Pancreas (tissue), 10 donors: Measurements from ENCODE around the gene LYVE1. TPM values are rescaled to one million over a fixed set of nuclear protein-coding genes. Genes with fewer than 3 reads are reported as not detected.

Experiments
- ATAC-seq, 4 donors: fragments of 200-7000 bp; cut with Tn5 transposase; one replicate each; pipeline versions ENCODE4 v1.8.0 to v1.9.1; 2020; ENCODE audit warnings: mild to moderate bottlenecking in 4 of 4, moderate library complexity in 4 of 4
- DNase-seq, 6 donors: peaks; one replicate each; pipeline ENCODE4 v3.0.0-alpha.2; 2020
- FAIRE-seq: peaks from 2 replicates; lab custom pipeline; 2012; peaks lifted over from hg19 to GRCh38; lab: Jason Lieb, UNC
- H3K27ac ChIP-seq, 4 donors: fragments of 200-600 bp; sonication (generic); 1 replicate in 3 of 4; 2 replicates in 1 of 4; pipeline versions ENCODE4 v1.5.0 to v1.8.0; 2020
- H3K27me3 ChIP-seq, 4 donors: fragments of 200-600 bp; one replicate each; pipeline ENCODE4 v1.8.0; 2021
- H3K36me3 ChIP-seq, 3 donors: fragments of 200-600 bp; sonication (generic) in 1 of 3; one replicate each; pipeline versions ENCODE4 v1.5.0 to v1.8.0; 2020 to 2021
- H3K4me1 ChIP-seq, 3 donors: fragments of 200-600 bp; one replicate each; pipeline ENCODE4 v1.8.0; 2021
- H3K4me3 ChIP-seq, 4 donors: fragments of 200-600 bp; sonication (generic) in 2 of 4; one replicate each; pipeline versions ENCODE4 v1.5.0 to v1.8.0; 2020 to 2021
- H3K9me3 ChIP-seq, 4 donors: fragments of 200-600 bp; one replicate each; pipeline ENCODE4 v1.8.0; 2021
- WGBS, 2 donors: extraction: QIAGEN DNeasy Blood & Tissue Kit; methylation state at CpG; one replicate each; pipeline ENCODE4 v1.1.7; 2013; 5-methylcytosine and 5-hydroxymethylcytosine counted together
- intact Hi-C, 3 donors: fragments of 100-400 bp; cut with DNase I; formaldehyde crosslinking; loops; one replicate each; pipeline versions ENCODE4 v1.11.1 to v1.14.2; 2022
- polyA plus RNA-seq, 2 donors: library from polyadenylated mRNA; stranded (reverse); fragments of 200-250 nt; gene quantifications; one replicate each; pipeline ENCODE4 v1.2.3, GENCODE V29; 2013
- total RNA-seq, 6 donors: library from RNA; stranded (reverse); fragmentation: NEBNext Ultra II Directional in 4 of 6; extraction: Animal tissue kit (Norgen Biotek cat#: 25700) in 4 of 6; gene quantifications; one replicate each; pipeline versions ENCODE4 v1.2.1 to v1.2.4, GENCODE V29; 2021 to 2023
- TF ChIP-seq, protein P1 (sequence below), 4 donors: fragments of 200-600 bp; sonication (generic) in 3 of 4; IDR thresholded peaks; one replicate each; pipeline versions ENCODE4 v1.5.0 to v1.8.0; 2021; ENCODE audit warnings: antibody characterized with exemption in 4 of 4
- donor health status: healthy with polysubstance abuse.
- donor health status: DM: no; HTN: no; CAD: no; lungs with moderate emphysema.
- donor health status: DM: no; HTN: no; CAD: no.
- donor health status: control.
- donor health status: control.
- donor health status: Bipolar disorder and iron deficiency.
- donor health status: DM: yes; HTN: yes; CAD: no.
- donor health status: DM: no; HTN: no; CAD: no.
- donor health status: DM: no; HTN: no; CAD: no.
- donor health status: DM: yes; HTN: yes; CAD: no.

The LYVE1 gene
- total and polyA plus RNA-seq, 8 donors, result 1.1 to 28.3 (median 4.1) TPM

DNA sequence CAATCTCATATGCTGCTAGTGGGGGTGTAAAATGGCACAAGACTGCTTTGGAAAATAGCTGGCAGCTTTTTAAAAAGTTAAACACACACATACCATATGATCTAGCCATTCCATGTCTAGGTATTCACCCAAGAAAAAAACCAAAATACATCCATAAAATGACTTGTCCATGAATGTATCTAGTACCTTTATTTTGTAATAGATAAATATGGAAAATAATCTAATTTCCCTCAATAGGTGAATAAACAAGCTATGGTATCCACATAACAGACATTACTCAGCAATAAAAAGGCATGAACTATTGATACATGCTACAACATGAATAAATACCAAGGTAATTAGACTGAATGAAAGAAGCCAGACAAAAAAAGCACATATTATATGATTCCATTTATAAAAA lies 50.3 kb downstream of the LYVE1 start:
- H3K4me1 ChIP-seq, result no peaks in the 10 kb centered on the region
- H3K36me3 ChIP-seq, result peaks cover 0 to 16% (median 7%) of the 10 kb centered on the region in 3 donors
- H3K4me3 ChIP-seq, result no peak overlapping the region
- no peaks in the 10 kb centered on the region for H3K9me3 ChIP-seq
- TF ChIP-seq, protein P1, sequence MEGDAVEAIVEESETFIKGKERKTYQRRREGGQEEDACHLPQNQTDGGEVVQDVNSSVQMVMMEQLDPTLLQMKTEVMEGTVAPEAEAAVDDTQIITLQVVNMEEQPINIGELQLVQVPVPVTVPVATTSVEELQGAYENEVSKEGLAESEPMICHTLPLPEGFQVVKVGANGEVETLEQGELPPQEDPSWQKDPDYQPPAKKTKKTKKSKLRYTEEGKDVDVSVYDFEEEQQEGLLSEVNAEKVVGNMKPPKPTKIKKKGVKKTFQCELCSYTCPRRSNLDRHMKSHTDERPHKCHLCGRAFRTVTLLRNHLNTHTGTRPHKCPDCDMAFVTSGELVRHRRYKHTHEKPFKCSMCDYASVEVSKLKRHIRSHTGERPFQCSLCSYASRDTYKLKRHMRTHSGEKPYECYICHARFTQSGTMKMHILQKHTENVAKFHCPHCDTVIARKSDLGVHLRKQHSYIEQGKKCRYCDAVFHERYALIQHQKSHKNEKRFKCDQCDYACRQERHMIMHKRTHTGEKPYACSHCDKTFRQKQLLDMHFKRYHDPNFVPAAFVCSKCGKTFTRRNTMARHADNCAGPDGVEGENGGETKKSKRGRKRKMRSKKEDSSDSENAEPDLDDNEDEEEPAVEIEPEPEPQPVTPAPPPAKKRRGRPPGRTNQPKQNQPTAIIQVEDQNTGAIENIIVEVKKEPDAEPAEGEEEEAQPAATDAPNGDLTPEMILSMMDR (IDR thresholded peaks at IDR 0.05), result no peak
- no peak for DNase-seq
- no peak for ATAC-seq
- intact Hi-C loops, result no loop called here
- H3K27ac ChIP-seq, result no peak overlapping the region
- FAIRE-seq, result no peak
- no peaks in the 10 kb centered on the region for H3K27me3 ChIP-seq

DNA sequence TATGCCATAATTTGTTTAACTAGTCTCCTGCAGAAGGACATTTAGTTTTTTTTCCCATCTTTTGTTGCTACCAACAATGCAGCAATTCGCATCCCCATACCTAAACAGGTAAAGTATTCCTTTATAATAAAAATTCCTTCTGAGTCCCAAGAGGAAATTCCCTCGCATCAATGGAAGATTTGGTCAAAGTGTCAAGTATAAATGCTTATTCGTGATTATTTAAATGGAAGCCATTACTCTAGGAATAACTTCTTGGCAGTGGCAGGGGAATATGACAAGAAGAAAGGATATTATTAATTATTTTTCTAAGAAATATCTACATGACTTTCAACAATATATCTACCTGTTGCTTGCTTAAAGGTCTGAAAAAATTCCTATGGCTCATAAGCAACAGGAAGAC lies 53.0 kb downstream of the LYVE1 start:
- DNase-seq (no peak), ATAC-seq (no peak), FAIRE-seq (no peak)
- no peak overlapping the region for H3K4me3 ChIP-seq
- no peak overlapping the region for H3K27ac ChIP-seq
- intact Hi-C loops, result no loop called here
- H3K36me3 ChIP-seq, result peaks cover 0 to 8% (median under 1%) of the 10 kb centered on the region in 3 donors
- H3K4me1 ChIP-seq, result no peaks in the 10 kb centered on the region
- H3K27me3 ChIP-seq, result no peaks in the 10 kb centered on the region
- TF ChIP-seq, protein P1 (IDR thresholded peaks at IDR 0.05), result no peak
- no peaks in the 10 kb centered on the region for H3K9me3 ChIP-seq
- 92% methylated on average over 3 of the region's 3 CpGs for WGBS, 2 donors

DNA sequence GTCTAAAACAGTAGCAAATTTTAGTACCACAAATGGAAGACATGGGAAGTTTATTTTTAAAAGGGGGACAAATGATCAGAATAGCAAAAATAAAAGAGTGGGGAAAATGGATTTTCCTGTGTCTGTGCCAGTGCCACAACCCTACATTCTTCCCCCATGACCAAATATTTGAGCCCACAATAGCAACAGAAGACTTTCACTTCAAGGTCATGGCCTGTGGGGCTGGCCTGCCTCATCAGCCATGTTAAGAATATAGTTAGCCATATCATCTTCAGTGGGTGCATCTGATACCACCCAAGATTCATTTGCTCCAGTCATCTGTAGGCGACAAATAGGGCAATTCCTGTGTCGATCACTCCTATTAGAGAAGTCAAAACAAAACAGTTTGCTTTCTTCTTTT lies 53.8 kb downstream of the LYVE1 start:
- Histone ChIP-seq H3K9me3 (no peaks in the 10 kb centered on the region), H3K27me3 (no peaks in the 10 kb centered on the region), H3K4me1 (no peaks in the 10 kb centered on the region), H3K36me3 (peaks cover 0 to 5% (median 0%) of the 10 kb centered on the region in 3 donors), H3K27ac (no peak overlapping the region), H3K4me3 (no peak overlapping the region)
- DNase-seq (no peak), FAIRE-seq (no peak), ATAC-seq (no peak)
- intact Hi-C loops, result no loop called here
- 92 to 97% methylated on average over 2 of the region's 2 CpGs for WGBS, 2 donors
- TF ChIP-seq, protein P1 (IDR thresholded peaks at IDR 0.05), result no peak

DNA sequence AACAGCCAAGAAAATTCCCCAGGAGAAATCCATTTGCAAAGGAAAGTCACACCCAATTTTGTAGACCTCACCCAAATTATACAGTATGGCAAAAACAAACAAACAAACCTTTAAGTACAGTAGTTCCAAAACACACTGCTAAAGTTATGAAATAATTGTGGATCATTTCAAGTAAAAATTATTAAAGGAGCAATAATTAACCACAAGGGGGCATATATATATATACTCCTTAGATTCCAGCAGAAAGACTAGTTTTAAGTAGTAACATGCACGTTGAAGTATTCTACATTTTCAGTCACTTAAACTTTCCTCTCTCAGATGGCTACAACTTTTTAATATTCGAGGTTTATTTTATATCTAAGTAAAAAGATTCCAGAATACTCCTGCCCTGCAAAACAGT lies 54.3 kb downstream of the LYVE1 start:
- Histone ChIP-seq H3K27ac (no peak overlapping the region), H3K4me1 (no peaks in the 10 kb centered on the region), H3K4me3 (no peak overlapping the region), H3K36me3 (no peaks in the 10 kb centered on the region), H3K9me3 (no peaks in the 10 kb centered on the region), H3K27me3 (no peaks in the 10 kb centered on the region)
- ATAC-seq (no peak), FAIRE-seq (no peak), DNase-seq (no peak)
- intact Hi-C loops, result no loop called here
- TF ChIP-seq, protein P1 (IDR thresholded peaks at IDR 0.05), result peak in 2 of 4 donors; percentile 15 to 26
- 41 to 51% methylated on average over 2 of the region's 2 CpGs for WGBS, 2 donors

DNA sequence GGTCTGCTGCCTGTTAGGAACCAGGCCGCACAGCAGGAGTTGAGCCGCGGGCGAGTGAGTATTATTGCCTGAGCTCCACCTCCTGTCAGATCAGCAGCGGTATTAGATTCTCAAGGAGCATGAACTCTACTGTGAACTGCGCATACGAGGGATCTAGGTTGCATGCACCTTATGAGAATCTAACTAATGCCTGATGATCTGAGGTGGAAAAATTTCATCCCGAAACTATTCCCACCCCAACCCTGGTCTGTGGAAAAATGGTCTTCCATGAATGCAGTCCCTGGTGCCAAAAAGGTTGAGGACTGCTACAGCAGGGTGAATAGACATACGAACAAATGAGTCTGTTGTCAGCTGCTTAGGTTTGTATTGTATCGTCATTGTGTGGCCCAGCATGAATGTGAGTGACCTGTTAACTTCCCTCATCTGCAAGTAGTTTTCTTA lies 57.3 kb downstream of the LYVE1 start:
- 89 to 93% methylated on average over 10 of the region's 10 CpGs for WGBS, 2 donors
- Histone ChIP-seq H3K4me1 (no peaks in the 10 kb centered on the region), H3K9me3 (no peaks in the 10 kb centered on the region), H3K27me3 (no peaks in the 10 kb centered on the region), H3K27ac (no peak overlapping the region), H3K36me3 (no peaks in the 10 kb centered on the region), H3K4me3 (no peak overlapping the region)
- DNase-seq (no peak), ATAC-seq (no peak), FAIRE-seq (no peak)
- TF ChIP-seq, protein P1 (IDR thresholded peaks at IDR 0.05), result no peak
- intact Hi-C loops, result no loop called here

Other genes starting within 250 kb of the LYVE1 start
- gene AMPD3, start 113.4 kb downstream of the LYVE1 start, total RNA-seq, result 1 to 10 TPM; 2.7 to 10.0 (median 3.7) TPM
- 1 to 10 TPM; 3.0 to 5.6 TPM for gene AMPD3, start 113.4 kb downstream of the LYVE1 start, polyA plus RNA-seq
- 10 to 100 TPM; 10.5 to 21.5 (median 17.6) TPM for gene RNF141, start 27.5 kb downstream of the LYVE1 start, total RNA-seq
- 1 to 10 TPM; 4.4 to 7.8 TPM for gene RNF141, start 27.5 kb downstream of the LYVE1 start, polyA plus RNA-seq
- gene IRAG1, start 125.1 kb upstream of the LYVE1 start, total RNA-seq, result 1 to 10 TPM in 5 of 6 donors, under 1 TPM in 1; 0.59 to 5.7 (median 2.0) TPM
- 1 to 10 TPM; 1.7 to 2.3 TPM for gene IRAG1, start 125.1 kb upstream of the LYVE1 start, polyA plus RNA-seq
- gene CTR9, start 182.6 kb upstream of the LYVE1 start, total RNA-seq, result 10 to 100 TPM in 5 of 6 donors, 1 to 10 TPM in 1; 7.7 to 15.8 (median 13.2) TPM
- gene CTR9, start 182.6 kb upstream of the LYVE1 start, polyA plus RNA-seq, result 10 to 100 TPM in 1 of 2 donors, 1 to 10 TPM in 1; 6.8 to 12.2 TPM
- gene EIF4G2, start 240.3 kb upstream of the LYVE1 start, total RNA-seq, result 100 to 1,000 TPM; 288 to 475 (median 332) TPM
- 100 to 1,000 TPM in 1 of 2 donors, 10 to 100 TPM in 1; 88.6 to 191 TPM for gene EIF4G2, start 240.3 kb upstream of the LYVE1 start, polyA plus RNA-seq